ENCODE results near the gene PAK6.

Gene PAK6

GRCh38 chr15:40312370-40313158 lies 73.7 kb downstream of the PAK6 start:
- Histone ChIP-seq H3K4me3 (ENCODE audit: low read length) (no peak overlapping the region), H3K27me3 (ENCODE audit: insufficient read depth, low read length) (peaks cover 5% of the 10 kb centered on the region), H2AFZ (ENCODE audit: low read depth, low read length) (no peak overlapping the region), H3K9me3 (ENCODE audit: low read length) (no peaks in the 10 kb centered on the region), H3K4me1 (ENCODE audit: insufficient read depth, low read length) (peaks cover 20% of the 10 kb centered on the region), H3K36me3 (ENCODE audit: insufficient read depth, low read length) (no peaks in the 10 kb centered on the region)

GRCh38 chr15:40313531-40314398 lies 74.9 kb downstream of the PAK6 start:
- Histone ChIP-seq H3K9me3 (ENCODE audit: low read length) (no peaks in the 10 kb centered on the region), H3K36me3 (ENCODE audit: insufficient read depth, low read length) (no peaks in the 10 kb centered on the region), H2AFZ (ENCODE audit: low read depth, low read length) (no peak overlapping the region), H3K27me3 (ENCODE audit: insufficient read depth, low read length) (peaks cover 5% of the 10 kb centered on the region), H3K4me1 (ENCODE audit: insufficient read depth, low read length) (peaks cover 12% of the 10 kb centered on the region), H3K4me3 (ENCODE audit: low read length) (no peak overlapping the region)

- peaks cover 2% of the 10 kb centered on the region for H3K4me1 ChIP-seq (ENCODE audit: insufficient read depth, low read length)
- peaks cover 5% of the 10 kb centered on the region for H3K27me3 ChIP-seq (ENCODE audit: insufficient read depth, low read length)
- H2AFZ ChIP-seq (ENCODE audit: low read depth, low read length): no peak overlapping the region
- H3K9me3 ChIP-seq (ENCODE audit: low read length): no peaks in the 10 kb centered on the region
- no peak overlapping the region for H3K4me3 ChIP-seq (ENCODE audit: low read length)
- no peaks in the 10 kb centered on the region for H3K36me3 ChIP-seq (ENCODE audit: insufficient read depth, low read length)
Measured at GRCh38 chr15:40314723-40315276, 75.9 kb downstream of the PAK6 start.

GRCh38 chr15:40316931-40317330 lies 78.1 kb downstream of the PAK6 start:
- H3K9me3 ChIP-seq (ENCODE audit: low read length): no peaks in the 10 kb centered on the region
- H3K27me3 ChIP-seq (ENCODE audit: insufficient read depth, low read length): peaks cover 5% of the 10 kb centered on the region
- no peak overlapping the region for H2AFZ ChIP-seq (ENCODE audit: low read depth, low read length)
- H3K4me3 ChIP-seq (ENCODE audit: low read length): no peak overlapping the region
- H3K36me3 ChIP-seq (ENCODE audit: insufficient read depth, low read length): no peaks in the 10 kb centered on the region
- peaks cover 9% of the 10 kb centered on the region for H3K4me1 ChIP-seq (ENCODE audit: insufficient read depth, low read length)

GRCh38 chr15:40317580-40317979 lies 78.7 kb downstream of the PAK6 start:
- Histone ChIP-seq H3K36me3 (ENCODE audit: insufficient read depth, low read length) (no peaks in the 10 kb centered on the region), H3K27me3 (ENCODE audit: insufficient read depth, low read length) (peaks cover 10% of the 10 kb centered on the region), H2AFZ (ENCODE audit: low read depth, low read length) (no peak overlapping the region), H3K4me1 (ENCODE audit: insufficient read depth, low read length) (peaks cover 15% of the 10 kb centered on the region), H3K9me3 (ENCODE audit: low read length) (no peaks in the 10 kb centered on the region), H3K4me3 (ENCODE audit: low read length) (no peak overlapping the region)

- Histone ChIP-seq H3K36me3 (ENCODE audit: insufficient read depth, low read length) (no peaks in the 10 kb centered on the region), H2AFZ (ENCODE audit: low read depth, low read length) (no peak overlapping the region), H3K4me1 (ENCODE audit: insufficient read depth, low read length) (peaks cover 31% of the 10 kb centered on the region), H3K4me3 (ENCODE audit: low read length) (no peak overlapping the region), H3K27me3 (ENCODE audit: insufficient read depth, low read length) (peaks cover 14% of the 10 kb centered on the region), H3K9me3 (ENCODE audit: low read length) (no peaks in the 10 kb centered on the region)
Measured at GRCh38 chr15:40320409-40320808, 81.5 kb downstream of the PAK6 start.

- no peaks in the 10 kb centered on the region for H3K9me3 ChIP-seq (ENCODE audit: low read length)
- no peak overlapping the region for H3K4me3 ChIP-seq (ENCODE audit: low read length)
- peaks cover 37% of the 10 kb centered on the region for H3K4me1 ChIP-seq (ENCODE audit: insufficient read depth, low read length)
- peaks cover 13% of the 10 kb centered on the region for H3K27me3 ChIP-seq (ENCODE audit: insufficient read depth, low read length)
- no peaks in the 10 kb centered on the region for H3K36me3 ChIP-seq (ENCODE audit: insufficient read depth, low read length)
- H2AFZ ChIP-seq (ENCODE audit: low read depth, low read length): no peak overlapping the region
Measured at GRCh38 chr15:40320931-40321371, 82.1 kb downstream of the PAK6 start.

GRCh38 chr15:40322531-40323238 lies 83.8 kb downstream of the PAK6 start:
- peak overlapping the region; percentile 82 for H3K4me3 ChIP-seq (ENCODE audit: low read length)
- H3K27me3 ChIP-seq (ENCODE audit: insufficient read depth, low read length): peaks cover 9% of the 10 kb centered on the region
- H3K4me1 ChIP-seq (ENCODE audit: insufficient read depth, low read length): peaks cover 53% of the 10 kb centered on the region
- H2AFZ ChIP-seq (ENCODE audit: low read depth, low read length): no peak overlapping the region
- no peaks in the 10 kb centered on the region for H3K36me3 ChIP-seq (ENCODE audit: insufficient read depth, low read length)
- no peaks in the 10 kb centered on the region for H3K9me3 ChIP-seq (ENCODE audit: low read length)

GRCh38 chr15:40323239-40323952 lies 84.5 kb downstream of the PAK6 start, which contains the start of gene INAFM2:
TSS of gene INAFM2 (plus strand) at chr15:40323692. CDS start at chr15:40324056, 364 bp downstream.
- Histone ChIP-seq H2AFZ (ENCODE audit: low read depth, low read length) (no peak within 1 kb of the TSS), H3K9me3 (ENCODE audit: low read length) (no peaks in the 10 kb centered on the region), H3K4me1 (ENCODE audit: insufficient read depth, low read length) (peaks cover 60% of the 10 kb centered on the region), H3K27me3 (ENCODE audit: insufficient read depth, low read length) (peaks cover 9% of the 10 kb centered on the region), H3K4me3 (ENCODE audit: low read length) (peak within 1 kb of the TSS; percentile 82), H3K36me3 (ENCODE audit: insufficient read depth, low read length) (no peaks in the 10 kb centered on the region)

- no peak overlapping the region for H2AFZ ChIP-seq (ENCODE audit: low read depth, low read length)
- H3K9me3 ChIP-seq (ENCODE audit: low read length): no peaks in the 10 kb centered on the region
- H3K4me1 ChIP-seq (ENCODE audit: insufficient read depth, low read length): peaks cover 66% of the 10 kb centered on the region
- no peaks in the 10 kb centered on the region for H3K36me3 ChIP-seq (ENCODE audit: insufficient read depth, low read length)
- peaks cover 9% of the 10 kb centered on the region for H3K27me3 ChIP-seq (ENCODE audit: insufficient read depth, low read length)
- peak overlapping the region; percentile 82 for H3K4me3 ChIP-seq (ENCODE audit: low read length)
Measured at GRCh38 chr15:40323953-40324937, 85.4 kb downstream of the PAK6 start.

- Histone ChIP-seq H2AFZ (ENCODE audit: low read depth, low read length) (no peak overlapping the region), H3K9me3 (ENCODE audit: low read length) (no peaks in the 10 kb centered on the region), H3K4me1 (ENCODE audit: insufficient read depth, low read length) (peaks cover 76% of the 10 kb centered on the region), H3K27me3 (ENCODE audit: insufficient read depth, low read length) (peaks cover 9% of the 10 kb centered on the region), H3K36me3 (ENCODE audit: insufficient read depth, low read length) (no peaks in the 10 kb centered on the region), H3K4me3 (ENCODE audit: low read length) (peak overlapping the region; percentile 82)
Measured at GRCh38 chr15:40325188-40325587, 86.3 kb downstream of the PAK6 start.

Data from neuron (in vitro differentiated cells).